ENCODE results near the gene B3GALT4. TPM values are rescaled to one million over a fixed set of nuclear protein-coding genes. Genes with fewer than 3 reads are reported as not detected.
"Not testable (repeated sequence)": the region's sequence is repeated elsewhere in the genome, so short reads cannot be mapped to it uniquely, and the experiment has no call there.

The B3GALT4 gene, protein sequence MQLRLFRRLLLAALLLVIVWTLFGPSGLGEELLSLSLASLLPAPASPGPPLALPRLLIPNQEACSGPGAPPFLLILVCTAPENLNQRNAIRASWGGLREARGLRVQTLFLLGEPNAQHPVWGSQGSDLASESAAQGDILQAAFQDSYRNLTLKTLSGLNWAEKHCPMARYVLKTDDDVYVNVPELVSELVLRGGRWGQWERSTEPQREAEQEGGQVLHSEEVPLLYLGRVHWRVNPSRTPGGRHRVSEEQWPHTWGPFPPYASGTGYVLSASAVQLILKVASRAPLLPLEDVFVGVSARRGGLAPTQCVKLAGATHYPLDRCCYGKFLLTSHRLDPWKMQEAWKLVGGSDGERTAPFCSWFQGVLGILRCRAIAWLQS
- total RNA-seq, result 25.4 TPM

DNA sequence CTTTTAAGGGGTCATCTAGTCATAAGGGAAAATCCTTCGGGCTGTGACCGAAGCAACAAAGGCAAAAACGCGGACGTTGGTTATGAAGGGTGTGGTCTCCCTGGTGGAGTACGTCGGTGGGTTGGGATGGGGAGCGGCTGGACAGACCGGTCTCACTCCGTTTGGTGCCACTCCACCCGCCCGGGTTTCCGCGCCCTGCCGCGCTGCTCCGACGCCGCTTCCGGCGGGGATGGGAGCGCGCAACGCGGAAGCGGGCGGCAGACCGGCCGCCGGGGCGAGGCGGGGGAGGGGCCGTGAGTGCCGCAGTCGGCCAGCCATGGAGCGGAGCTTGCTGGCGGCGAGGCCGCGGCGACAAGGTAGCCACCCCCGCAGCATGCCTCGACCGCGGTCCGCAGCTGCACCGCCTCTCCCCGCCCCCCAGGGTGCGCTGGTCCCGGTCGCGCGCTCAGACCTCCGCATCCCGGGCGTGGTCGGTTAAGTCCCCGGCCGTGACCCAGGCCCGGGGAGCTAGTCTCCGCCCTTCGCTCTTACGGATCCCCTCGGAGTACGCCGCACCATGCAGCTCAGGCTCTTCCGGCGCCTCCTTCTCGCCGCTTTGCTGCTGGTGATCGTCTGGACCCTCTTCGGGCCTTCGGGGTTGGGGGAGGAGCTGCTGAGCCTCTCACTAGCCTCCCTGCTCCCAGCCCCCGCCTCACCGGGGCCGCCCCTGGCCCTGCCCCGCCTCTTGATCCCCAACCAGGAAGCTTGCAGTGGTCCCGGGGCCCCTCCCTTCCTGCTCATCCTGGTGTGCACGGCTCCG, at the start of gene B3GALT4:
Gene B3GALT4, plus strand, starts transcription at position 260 of the 799 bp plus-strand sequence. Its CDS starts 297 bp downstream, at position 557.
- DNase-seq (ENCODE audit: low spot score), result peak; percentile 69

DNA sequence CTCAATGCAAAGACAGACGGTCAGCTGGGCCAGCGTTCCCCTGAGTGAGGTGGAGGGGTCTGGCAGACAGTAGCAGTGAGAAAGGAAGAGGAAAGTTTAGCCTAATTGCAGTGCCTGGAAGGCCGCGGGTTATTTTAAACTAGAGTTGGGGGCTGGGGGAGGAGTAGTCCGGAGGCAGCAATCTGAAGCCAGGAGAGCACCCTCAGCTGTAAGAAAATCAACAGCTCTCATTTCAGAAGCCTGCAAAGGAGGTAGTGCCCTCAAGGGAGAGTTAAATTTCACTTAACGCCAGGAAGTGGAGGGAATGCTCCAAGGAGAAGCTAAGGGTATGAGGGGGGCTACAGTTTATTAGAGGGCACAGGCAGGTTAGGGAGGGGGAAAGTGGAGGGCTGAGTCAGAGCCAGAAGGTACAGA, 41.7 kb upstream of the B3GALT4 start:
- no peak for DNase-seq (ENCODE audit: low spot score)

DNA sequence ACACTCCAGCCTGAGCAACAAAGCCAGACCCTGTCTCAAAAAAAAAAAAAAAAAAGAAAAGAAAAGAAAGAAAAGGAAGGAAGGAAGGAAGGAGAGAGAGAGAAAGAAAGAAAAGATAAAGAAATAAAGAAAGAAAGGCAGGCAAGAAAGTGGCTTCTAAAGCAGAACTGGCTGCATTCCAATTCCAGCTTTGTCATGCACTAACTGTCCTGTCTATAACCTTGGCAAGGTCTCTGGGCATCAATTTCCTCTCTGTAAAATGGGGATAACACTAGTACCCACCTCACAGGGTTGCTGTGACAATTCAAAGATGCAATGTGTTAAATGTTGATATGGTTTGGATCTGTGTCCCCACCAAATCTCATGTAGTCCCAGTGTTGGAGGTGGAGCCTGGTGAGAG, 40.6 kb upstream of the B3GALT4 start:
- DNase-seq (ENCODE audit: low spot score), result no peak

DNA sequence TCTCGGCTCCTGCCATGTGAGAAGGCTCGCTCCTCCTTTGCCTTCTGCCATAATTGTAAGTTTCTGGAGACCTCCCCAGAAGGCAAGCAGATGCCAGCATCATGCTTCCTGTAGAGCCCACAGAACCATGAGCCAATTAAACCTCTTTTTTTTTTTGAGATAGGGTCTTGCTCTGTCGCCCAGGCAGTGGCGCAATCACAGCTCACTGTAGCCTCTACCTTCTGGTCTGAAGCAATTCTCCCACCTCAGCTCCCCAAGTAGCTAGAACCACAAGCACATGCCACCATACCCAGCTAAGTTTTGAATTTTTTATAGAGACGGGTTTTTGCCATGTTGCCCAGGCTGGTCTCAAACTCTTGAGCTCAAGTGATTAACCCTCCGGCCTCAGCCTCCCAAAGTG, 40.1 kb upstream of the B3GALT4 start:
- no peak for DNase-seq (ENCODE audit: low spot score)

DNA sequence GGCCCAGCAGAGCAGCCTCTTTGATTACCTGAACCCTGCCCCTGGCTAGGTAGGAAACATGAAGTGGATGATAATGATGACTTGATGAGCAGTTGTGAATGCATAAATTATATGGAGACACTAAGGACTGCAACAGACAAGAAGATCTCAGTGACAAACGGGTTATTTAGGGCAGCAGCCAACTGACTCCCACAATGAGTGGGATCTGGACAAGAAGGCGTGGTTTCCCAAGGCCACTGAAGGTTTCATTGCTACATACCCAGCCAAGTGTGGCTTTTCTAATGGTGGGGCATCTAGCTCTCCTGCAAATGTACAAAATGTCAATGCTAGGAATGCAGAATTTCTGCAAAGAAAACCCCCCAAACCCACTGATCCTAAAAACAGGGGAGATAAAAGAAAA, 39.2 kb upstream of the B3GALT4 start:
- no peak for DNase-seq (ENCODE audit: low spot score)

DNA sequence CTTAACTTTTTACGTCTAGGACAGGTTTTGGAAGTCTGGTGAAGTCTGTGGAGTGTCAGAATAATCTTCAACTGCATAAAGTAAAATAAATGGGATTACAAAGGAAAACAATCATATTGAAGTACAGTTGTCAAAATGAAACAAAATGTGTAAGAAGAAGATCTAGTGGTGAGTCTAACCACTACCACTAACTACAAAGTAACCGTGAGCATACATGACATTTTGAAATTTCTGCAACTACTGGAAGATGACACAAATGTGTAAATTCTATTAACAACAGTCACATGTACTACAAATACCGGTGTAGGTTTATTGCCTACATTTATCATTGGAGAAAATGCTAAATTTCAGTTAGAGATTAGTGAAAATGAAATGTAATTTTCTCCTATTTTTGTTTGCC, 35.0 kb upstream of the B3GALT4 start:
- DNase-seq (ENCODE audit: low spot score), result no peak

DNA sequence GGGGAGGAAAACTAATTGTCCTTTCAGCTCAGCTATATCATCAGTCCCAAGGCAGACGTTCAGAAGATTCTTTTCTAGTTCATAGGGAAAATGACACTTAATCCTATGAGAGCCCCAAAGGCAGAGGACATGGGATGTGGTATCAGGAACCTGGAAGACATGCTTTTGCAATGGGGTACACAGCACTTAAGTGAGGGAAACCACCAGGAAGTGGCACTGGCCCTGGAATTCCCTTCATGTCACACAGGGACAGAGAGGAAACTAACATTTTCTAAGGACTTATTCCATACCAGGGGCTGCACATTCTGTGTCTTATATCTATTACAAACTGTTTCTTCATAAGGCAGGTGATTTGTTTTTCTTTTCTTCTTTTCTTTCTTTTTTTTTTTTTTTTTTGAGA, 33.4 kb upstream of the B3GALT4 start:
- DNase-seq (ENCODE audit: low spot score), result no peak

DNA sequence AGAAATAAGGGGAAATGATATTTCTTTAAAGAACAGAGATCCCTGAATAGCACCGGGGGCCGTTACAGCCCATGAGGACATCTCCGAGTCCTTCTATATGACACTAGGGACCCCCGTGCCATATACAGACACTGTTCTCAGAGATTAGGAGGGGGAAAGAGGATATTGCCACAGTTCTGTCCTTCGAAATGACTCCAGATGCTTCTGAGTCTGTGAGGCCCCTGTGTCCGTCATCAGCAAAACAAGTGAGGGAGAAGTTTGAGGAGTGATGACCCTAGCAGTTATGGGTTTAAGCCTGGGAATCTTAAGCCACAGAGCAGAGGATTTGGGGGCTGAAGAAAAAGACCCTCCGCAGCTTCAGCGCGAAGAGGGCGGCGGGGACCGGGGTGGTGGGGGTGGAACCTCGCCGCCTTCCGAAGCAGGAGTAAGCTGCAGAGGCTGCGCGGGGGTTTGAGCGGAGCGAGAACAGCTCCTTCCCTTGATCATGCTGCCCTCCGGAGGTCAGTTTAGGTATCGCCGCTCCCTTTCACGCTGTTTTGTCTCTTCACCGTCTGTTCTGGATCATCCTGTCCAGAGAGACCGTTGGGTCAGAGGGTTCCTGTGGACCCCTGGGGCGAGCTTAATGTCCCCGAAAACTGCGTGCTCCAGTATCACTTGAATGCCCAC, 28.8 kb upstream of the B3GALT4 start:
- DNase-seq (ENCODE audit: low spot score), result peak; percentile 92

DNA sequence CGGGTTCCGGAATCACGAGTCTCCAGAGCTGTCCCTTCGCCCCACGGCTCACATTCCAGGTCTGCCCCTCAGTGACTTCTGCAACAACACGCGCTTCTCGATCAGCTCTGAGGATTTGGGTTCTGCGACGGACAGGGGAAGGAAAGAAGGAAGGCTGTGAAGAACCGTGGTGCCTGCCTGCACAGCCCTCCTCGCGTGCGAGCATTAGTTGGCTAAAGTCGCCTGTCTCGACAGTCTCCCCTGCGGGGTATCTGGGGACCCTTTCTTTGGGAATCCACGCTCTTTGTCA, 28.3 kb upstream of the B3GALT4 start:
- DNase-seq (ENCODE audit: low spot score), result no peak

DNA sequence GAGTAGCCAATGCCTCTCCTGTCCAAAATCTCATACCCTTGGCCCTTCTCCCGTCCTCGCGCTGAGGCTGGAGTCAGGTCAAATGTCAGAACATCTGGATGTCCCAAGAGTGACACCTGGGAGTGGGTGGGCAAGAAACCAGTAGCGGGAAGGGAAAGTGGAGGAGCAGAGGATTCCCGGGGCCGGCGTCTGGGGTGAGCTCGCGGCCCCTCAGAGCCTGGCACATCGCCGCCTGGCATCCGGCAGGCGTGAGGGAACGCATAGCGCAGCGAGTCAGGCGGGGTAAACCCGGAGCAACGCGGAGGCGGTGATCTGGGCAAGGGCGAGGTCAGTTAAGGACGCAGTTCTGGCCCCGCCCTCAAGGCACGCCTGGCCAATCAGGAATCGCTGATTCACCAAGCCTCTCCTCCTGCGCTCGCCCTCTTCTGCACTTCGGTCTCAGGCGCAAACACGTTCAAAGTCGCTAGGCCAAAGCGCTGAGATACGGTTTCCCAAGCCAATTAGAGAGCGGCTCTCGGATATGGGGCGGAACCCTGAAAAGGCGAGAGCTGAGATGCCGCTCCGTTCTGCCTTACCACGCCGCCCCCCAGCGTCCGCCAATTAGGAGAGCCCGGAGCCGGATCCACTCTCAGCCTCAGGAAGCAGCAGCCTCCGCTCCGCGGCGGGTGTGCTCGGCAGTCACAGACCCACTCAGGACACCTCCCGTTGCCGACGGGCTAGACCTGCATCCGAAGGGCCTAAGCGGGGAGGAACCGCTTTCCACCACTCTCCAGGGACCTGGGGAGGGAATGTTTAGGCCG, 27.8 kb upstream of the B3GALT4 start:
- peak; percentile 98 for DNase-seq (ENCODE audit: low spot score)

DNA sequence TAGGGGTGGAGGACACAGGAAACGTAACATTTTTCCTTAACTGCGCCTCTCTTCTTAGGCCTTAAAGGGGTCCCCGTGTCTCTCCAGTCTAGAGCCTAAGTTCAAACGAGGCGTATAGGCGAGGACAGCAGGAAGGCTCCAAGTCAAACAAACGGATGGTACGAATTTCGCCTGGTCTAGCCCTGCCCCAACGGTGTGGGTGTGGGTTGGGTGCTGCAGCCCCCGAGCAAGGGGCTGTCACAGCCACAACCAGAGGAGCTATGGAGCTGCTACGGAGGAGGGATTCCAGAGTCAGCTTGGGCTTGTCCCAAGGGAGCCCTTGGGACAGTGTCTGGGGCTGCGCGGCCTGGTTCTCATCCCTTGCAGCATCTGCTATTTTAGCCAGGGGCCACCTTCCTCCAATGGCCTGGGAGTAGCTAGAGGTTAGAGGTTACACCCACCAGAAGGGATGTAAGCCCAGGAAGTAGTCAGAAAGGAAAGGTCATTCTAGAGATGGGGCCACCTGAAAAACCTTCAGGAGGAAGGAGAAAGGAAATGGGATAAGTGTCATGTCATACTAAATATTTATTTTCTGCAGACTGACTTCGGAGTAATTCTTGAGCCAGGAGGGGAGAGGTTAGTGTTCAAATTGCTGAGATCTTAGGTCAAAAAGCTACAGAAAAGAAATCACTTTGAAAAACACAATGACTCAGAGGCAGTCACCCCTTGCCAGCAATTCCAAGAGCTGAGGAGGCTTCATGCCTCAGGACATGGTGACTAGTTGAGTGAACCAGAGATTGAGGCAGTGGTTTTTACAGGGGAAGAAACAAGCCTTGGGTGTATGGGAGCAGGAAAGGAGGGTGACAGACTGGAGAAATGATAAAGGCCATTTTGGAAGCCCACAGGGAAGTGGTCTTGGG, 26.9 kb upstream of the B3GALT4 start:
- no peak for DNase-seq (ENCODE audit: low spot score)

DNA sequence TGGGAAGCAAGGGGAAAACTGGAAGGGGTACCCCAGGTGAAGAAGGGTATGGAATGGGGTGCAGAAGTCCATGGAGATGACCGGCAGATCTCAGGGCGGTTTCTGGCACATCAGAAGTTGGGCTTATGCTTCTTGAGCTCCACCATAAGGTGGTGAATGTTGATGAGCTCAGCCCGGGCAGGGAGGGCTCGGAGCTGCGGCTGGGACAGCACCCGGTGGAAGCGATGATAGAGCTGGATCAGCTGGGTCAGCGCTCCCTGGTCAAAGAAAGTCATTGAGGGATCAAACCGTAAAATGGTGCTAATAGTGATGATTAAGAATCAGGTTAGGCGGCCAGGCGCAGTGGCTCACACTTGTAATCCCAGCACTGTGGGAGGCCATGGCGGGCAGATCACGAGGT, 26.2 kb upstream of the B3GALT4 start:
- no peak for DNase-seq (ENCODE audit: low spot score)

DNA sequence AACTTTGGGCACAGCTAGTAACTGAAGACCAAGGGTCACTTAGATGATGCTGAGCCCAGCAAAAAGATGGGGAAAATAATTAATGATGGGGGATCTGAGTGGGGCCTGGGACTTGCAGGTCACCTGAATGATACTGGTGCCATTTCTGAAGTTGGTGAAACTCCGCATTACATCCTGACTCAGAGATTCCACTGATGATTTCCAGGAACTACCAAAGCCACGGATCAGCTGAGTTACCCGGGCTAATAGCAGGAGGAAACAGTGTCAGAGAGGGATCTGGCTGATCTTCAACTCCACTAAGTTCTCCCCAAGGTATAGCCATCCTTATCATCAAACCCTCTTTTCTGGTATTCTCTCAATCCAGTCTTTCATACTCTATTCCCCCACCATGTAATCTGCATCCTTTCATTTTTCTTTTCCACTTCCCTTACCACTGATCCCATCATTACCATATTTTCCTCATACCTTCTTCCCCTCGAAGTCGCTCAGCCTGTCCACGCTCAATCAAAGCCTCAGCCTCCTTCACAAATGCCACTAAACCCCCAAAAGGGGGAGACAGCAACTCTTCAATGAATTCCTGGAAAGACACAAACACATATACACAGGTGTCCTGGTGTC, 25.4 kb upstream of the B3GALT4 start:
- DNase-seq (ENCODE audit: low spot score), result no peak

DNA sequence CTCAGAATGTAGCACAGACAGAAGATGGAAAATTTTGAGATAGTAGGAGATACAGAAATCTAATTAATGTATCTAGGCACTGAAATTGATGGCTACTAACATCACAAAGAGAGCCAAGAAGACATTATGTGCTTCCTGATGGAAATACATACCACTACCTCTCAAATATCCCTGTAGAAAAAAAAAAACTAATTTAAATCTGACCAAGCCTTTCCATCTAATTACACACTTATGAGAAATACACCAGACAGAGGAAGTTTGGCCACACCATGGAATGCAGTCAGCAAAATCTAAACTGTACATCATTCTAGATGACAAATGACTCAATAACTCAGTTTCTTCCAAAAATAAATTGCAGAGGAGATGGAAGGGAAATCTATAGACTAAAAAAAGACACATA, 24.2 kb upstream of the B3GALT4 start:
- DNase-seq (ENCODE audit: low spot score), result no peak

DNA sequence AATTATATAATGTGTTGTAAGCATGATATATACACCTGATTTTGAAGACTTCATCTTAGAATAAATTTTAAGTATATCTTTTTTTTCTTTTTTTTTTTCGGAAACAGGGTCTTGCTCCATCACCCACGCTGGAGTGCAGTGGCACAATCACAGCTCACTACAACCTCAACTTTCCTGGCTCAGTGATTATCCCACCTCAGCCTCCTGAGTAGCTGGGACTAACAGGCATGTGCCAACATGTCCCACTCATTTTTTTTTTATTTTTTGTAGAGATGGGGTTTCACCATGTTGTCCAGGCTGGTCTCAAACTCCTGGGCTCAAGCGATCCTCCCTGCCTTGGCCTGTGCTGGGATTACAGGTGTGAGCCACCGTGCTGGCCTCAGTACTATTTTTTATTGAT, 22.3 kb upstream of the B3GALT4 start:
- no peak for DNase-seq (ENCODE audit: low spot score)

DNA sequence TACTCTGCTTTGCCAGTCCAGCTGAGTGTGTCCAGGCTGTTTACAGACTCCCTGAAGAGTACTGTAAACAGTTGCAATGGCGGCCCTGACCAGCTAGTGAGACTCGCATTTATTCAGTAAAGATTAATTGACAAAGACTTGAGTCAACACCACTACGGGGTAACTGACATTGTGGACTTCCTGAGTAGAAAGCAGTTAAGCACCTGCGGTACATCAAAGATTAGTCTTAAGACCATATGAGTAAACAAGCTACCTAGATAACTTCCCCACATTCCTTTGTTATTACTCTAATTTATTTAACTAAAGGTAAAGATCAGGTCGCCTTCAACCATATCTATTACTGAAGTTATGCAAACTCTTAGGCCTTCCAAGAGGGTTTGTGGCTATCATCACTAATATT, 17.9 kb upstream of the B3GALT4 start:
- DNase-seq (ENCODE audit: low spot score), result no peak

DNA sequence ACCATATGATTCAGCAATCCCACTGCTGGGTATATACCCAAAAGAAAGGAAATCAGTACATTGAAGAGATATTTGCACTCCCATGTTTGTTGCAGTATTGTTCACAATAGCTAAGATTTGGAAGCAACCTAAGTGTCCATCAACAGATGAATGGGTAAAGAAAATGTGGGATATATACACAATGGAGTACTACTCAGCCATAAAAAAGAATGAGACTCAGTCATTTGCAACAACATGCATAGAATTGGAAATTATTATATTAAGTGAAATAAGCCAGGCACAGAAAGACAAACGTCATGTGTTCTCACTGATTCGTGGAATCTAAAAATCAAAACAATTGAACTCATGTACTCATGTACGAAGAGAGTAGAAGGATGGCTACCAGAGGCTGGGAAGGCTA, 14.4 kb upstream of the B3GALT4 start:
- DNase-seq (ENCODE audit: low spot score), result not testable (repeated sequence)

DNA sequence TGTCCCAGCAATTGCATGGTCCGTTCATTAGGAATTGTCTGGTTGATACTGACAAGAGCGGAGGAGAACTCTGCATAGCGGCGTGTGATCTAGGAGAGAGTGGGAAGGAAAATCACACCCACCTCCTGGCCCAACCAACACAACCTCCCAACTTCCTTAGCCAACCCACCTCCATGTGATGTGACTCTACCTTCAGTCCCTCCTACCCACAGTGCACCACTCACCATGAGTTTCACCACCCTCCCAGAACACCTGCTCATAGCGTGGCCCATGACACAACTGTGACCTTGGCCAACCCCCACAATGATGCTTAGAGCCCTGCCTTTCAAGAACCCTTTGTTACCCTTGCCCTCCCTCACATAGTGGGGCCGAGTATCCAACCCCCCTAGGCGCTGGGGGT, 12.9 kb upstream of the B3GALT4 start:
- no peak for DNase-seq (ENCODE audit: low spot score)

DNA sequence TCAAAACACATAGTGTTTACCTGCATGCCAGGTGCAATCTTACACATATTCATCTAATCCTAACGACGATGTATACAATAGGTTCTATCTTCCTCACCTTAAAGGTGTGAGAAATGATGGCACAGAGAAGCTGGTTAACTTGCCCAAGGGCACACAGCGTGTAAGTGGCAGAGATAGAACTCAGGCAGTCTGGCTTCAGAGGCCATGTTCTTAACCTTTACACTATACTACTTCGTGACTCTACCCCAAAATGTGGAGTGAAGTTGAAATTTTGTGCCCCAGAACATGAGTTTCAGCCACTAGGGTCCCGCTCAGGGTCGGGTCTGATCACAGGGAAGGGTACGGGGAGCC, 5.8 kb upstream of the B3GALT4 start:
- DNase-seq (ENCODE audit: low spot score), result no peak

DNA sequence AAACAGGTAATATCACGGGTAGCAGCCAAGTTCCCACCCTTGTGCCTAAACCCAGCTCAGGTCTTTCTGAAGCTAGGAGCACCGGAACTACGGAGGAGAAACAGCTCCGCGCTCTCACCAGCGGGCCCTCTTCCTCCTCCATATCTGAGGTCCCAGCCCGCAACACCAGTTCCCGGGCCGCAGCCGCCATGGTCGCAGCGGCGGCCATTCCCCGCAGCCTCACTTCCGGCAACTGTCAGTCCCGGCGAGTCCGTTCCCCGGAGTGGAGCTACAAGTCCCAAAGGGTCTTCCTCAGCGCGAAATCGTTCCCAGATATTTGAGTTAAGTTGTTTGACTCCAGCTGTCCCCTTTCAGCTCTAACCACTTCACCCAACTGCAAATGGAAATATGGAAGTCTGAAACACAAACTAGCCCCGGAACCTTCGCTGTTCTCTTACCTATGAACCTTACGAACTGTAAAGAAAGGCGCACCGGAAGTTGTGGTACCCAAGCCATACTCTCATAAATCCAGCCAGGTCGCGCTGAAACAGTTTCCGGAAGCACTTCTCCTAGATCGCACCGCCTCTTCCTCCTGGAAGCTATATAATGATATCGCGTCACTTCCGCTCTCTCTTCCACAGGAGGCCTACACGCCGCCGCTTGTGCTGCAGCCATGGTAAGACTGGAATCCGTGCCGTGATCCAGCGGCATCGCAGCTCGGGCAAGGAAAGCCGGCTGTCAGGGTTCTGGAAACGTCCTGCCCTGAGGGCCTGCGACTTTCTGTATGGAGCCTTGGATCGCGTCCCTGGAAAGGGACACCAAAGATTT, 5.3 kb upstream of the B3GALT4 start, which contains the start of the genes RPS18 and VPS52:
Gene RPS18, plus strand, starts transcription at position 608 of the 807 bp plus-strand sequence. Its CDS starts 45 bp downstream, at position 653.
Gene VPS52, minus strand, starts transcription at position 409 of the 807 bp plus-strand sequence. Its CDS starts 201 bp downstream, at position 208.
- peak; percentile 98 for DNase-seq (ENCODE audit: low spot score)

Data from mucosa of gallbladder (tissue), 1 donor.